ENCODE results near the gene CELF3.
"Not testable (repeated sequence)": the region's sequence is repeated elsewhere in the genome, so short reads cannot be mapped to it uniquely, and the experiment has no call there.

CELF3 gene

DNA sequence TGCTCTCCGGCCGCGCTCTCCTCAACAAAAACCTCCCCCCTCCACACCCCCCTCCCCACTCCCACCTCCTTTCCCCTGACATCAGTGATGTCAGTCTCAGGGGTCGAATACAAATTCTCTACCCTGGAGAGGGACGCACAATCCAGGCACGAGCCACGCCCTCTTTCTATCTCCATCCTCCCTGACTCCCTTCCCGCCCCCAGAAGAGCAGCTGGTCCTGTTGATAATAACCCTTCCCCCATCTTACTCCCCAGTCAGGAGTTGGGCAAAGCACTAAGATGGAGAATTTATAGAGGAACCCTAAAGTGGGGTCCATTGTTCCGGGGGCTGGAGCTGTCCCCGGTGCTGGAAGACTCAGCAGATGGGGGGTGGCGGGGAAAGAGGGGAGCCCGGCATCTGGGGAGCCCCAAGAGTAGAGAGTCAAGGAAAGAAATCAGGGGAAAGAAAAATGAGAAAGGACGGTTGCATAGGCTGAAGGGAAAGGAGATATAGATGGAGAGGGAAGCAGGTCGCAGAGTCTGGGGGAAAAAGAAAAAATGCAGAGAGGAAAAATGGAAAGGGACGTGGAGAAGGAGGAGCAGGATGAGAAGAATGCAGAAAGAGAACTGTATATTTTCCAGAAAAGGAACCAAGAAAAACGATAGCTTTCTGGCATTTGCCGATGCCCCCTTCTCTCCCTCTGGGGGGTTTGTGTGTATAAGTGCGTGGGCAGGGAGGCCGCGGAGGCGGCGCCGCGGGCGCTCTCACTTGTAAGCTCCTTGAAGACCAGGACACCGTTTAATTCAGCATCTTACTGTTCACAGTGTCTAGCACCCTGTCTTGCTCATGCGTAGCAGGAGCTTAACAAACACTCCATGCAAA is at the start of gene CELF3:
CELF3 (minus strand) TSS at position 33 of the 861 bp plus-strand sequence. CDS start 783 bp downstream, outside the sequence.
- peak in 1 of 2 experiments; percentile 34 for DNase-seq

DNA sequence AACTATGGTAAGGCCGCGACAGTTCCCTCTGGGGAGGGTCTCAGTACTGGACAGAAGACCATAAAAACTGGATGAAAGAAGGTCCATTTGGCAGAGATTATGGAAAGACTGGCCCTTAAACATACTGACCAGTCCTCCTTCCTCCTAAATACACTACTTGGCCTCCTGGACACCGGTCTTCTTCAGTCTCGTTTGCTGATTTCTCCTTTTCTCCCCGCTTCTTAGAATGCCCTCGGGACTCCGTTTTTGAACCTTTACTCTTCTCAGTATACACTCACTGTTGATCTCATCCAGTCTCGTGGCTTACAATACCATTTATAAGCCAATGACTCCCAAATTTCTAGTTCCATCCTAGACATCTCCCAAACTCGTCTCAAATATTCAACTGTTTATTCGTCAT is 47.4 kb upstream of the CELF3 start:
- DNase-seq, result no peak

DNA sequence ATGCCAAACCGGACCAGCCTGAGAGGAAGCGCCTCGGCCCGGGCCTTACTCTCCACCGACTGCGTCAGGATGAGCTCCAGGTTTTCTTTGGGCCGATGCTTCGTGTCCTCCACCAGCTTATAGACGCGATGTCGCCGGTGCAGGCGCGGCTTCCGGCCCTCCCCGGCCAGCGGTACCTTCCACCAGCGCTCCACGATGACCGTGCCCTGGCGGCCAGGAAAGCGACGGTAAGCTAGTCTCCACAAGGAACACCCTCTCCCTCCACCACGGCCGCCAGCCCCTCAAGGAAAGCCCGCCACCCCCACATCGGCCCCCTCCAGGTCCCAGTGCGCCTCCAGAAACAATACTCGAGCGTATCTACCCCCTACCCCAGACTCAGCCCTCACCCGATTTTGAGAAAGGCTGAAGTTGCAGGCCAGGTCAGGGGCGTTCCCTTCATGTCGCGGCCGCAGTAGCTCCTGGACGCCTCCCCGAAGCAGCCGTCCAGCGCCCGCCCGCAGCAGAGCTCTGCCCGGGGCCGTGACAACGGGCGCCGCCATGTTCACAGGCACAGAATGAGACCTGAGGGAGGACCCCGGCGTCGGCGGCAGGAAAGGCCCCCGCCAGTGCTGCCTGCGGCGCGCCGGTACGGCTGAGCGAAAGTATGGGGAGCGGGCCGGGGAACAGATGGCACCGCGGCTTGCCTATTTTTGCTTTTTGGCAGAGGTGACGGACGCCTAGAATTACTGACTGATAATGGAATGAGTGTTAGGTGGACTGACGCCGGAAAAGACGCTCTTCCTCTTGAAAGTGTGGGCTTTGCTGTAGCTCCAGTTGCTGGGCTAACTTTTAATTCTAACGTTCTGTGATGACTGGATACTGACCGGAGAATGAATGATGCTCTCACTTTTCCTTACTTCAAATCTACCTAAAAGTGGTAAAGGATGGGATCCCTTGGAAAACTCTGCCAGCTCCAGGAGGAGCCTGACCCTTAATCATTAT is 46.6 kb upstream of the CELF3 start, which contains the start of gene MRPL9:
MRPL9 (minus strand) TSS at position 556 of the 981 bp plus-strand sequence; CDS start at position 539, 17 bp downstream.
- peak; percentile 91 to 92 for DNase-seq

DNA sequence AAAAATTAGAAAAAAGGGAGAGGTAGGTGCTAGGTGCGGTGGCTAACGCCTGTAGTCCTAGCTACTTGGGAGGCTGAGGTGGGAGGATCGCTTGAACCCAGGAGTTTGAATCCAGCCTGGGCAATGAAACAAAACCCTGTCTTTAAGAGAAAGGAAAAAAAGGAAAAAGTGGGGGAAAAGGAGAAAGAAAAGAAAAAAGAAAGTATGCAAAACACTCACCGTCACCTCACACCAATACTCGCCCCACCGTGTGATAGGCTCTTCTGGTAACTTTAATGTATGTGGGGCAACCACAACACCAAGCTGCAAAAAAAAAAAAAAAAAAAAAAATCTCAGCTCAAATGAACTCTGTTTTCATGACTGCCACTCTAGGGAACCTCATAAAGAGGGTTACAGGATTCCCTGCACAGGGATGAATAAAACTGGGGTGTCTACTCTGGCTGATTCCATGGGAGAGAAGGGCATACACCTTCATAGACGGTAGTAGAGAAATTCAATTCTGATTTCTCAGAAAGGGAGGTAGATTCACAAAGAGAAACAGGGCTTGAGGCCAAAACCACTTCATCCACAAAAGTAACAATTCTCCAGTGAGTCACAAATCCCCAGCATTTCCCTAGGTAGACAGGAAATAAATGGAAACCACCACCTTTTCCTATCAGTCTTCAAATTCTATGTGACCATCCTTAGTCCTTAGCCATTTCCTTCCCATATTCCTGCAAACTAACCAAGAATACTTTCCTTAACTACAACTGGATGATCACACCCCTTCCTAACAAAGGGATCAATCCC is 44.2 kb upstream of the CELF3 start:
- DNase-seq, result no peak

DNA sequence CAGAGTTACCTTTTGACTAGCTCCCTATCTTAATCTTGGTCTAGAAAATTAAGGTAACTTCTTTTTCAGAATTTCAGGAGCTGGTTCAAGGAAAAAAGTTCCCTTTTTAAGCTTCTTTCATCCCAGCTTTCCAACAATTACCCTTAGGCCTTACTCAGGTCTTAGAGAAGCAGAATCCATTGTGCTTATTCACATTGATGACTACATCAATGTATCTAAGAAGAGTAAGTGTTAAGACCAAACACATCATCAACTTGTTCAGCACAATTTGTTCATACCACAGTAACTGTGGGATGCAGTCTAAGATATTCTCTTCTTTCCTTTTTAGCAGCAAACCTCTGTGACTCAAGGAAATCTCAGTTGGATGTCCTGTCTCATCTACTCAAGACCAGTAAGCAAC is 42.6 kb upstream of the CELF3 start:
- no peak for DNase-seq

DNA sequence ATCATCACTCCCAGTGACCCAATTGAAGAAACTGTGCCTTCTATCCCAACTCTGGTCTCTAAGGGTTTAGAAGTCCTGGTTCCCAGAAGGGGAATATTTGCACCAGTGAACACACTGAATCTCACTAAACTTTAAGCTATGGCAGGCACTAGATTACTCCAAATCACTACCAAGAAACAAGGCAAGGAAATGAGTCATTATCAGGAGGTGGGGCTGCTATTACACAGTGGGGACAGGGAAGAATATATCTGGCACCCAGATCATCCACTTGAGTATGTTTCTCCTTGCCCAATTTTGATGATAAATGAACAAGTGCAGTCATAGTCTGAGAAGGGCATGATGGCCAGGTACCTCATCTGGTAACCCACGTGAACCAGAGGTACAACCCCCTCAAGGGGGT is 39.7 kb upstream of the CELF3 start:
- no peak for DNase-seq

DNA sequence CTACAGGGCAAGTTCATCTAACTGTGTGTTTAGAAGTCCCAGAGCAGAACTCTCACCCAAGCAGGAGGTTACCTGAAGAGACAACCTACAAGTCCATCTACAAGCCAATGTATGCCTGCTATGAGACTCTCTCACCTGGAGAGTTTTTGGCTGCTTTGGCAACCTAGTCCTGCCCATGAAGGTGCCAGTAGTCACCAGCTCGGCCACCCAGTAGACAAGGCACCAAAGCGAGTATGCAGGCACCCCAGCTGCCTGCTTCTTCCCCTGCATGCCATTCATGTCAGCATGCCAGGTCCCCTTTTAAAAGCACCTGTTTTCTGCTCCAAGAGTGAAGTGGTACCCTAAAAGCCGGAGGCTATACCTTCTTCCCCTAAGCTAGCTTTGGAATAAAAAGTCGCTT is 24.9 kb upstream of the CELF3 start:
- no peak for DNase-seq

DNA sequence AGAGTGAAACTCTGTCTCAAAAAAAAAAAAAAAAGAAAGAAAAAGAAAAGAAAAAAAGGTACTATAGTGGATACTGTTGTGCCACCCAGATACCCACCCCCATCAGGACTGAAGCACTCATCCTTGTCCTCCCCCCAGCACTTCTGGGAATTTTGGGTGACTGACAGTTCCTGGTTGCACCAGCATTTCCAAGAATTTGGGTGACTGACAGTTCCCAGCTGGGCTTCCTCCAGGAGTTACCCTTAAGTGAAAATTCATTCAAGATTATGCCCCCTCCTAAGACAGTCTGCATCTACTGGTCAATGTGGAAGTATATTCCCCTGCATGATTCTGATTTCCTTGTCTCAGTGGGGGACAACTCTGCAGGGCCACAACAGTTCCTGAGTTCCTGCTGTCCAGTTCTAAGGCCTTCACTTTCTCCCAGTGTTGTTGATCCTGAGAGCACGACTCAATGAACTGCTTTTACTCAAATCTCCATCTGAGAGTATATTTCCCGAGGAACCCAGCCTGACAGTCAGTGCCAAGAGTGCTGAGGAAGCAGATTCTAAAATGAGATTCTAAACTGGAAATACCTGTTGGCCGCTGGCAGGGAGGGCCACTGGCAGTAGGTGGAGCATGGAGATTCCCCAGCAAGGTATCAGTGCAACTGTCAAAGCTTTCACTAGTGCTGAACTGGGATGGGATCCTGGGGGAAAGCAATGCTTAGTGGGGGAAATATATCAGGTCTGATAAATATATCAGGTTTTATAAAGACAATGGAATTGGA is 23.2 kb upstream of the CELF3 start:
- no peak for DNase-seq

DNA sequence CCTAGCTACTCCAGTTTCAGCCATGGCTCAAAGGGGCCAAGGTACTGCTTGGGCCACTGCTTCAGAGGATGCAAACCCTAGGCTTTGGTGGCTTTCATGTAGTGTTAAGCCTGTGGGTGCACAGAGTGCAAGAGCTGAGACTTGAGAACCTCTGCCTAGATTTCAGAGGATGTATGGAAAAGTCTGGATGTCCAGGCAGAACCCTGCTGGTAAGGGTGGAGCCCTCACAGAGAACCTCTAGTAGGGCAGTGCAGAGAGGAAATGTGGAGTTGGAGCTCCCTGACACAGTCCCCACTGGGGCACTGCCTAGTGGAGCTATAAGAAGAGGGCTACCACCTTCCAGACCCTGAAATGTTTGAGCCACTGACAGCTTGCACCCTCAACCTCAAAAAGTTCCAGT is 20.9 kb upstream of the CELF3 start:
- no peak for DNase-seq

DNA sequence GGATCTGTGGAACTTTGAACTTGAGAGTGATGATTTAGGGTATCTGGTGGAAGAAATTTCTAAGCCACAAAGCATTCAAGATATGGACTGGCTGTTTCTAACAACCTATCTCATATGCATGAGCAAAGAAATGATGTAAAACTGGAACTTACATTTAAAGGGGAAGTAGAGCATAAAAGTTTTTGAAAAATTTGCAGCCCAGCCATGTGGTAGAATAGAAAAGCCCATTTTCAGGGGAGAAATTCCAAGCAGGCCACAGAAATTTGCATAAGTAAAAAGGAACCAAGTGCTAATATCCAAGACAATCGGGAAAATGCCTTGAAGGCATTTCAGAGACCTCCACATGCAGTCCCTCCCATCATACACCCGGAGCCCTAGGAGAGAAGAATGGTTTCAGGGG is 20.4 kb upstream of the CELF3 start:
- no peak for DNase-seq

DNA sequence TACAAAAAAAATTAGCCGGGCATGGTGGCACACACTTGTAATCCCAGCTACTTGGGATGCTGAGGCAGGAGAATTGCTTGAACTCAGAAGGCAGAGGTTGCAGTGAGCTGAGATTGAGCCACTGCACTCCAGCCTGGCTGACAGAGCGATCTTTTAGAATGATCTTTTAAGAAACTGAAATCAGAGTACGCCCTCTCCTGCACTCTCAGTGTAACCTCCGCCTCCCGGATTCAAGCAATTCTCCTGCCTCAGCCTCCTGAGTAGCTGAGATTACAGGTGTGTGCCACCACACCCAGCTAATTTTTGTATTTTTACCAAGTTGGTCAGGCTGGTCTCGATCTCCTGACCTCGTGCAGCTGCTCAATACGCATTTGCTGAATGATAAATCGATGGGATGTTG is 17.4 kb upstream of the CELF3 start:
- not testable (repeated sequence) for DNase-seq

DNA sequence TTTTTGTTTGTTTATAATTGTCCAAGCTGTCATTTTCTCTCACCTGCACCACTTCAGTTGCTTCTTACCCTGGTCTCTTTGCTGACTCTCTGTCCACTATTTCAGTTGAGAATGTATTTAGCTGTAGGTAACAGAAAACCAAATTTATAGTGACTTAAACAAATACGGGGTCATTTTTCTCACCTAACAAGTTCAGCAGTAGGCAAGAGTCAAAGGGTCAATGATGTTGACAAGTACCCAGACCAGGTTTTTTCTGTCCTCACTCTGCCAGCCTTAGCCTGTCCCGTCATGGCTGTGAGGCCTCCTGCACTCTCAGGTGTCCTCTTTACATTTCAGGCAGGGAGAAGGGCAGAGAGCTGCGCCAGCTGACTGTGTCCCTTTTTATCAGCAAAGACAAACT is 16.5 kb upstream of the CELF3 start:
- DNase-seq, result no peak

DNA sequence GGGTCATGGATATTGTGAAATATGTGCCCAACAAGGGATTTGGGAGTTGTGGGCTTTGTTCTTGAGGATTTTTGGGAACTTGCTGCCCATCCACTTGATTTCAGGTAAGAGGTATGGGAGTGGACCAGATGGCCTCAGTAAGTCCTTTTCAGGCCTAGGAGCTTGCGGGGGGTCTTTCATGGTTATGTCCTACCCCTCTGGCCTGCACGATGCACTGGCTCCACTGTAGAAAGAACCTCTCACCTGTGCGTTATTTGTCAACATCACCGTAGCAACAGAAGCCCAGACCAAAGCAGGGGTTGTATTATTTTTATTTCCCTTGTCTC is 13.3 kb upstream of the CELF3 start:
- DNase-seq, result no peak

DNA sequence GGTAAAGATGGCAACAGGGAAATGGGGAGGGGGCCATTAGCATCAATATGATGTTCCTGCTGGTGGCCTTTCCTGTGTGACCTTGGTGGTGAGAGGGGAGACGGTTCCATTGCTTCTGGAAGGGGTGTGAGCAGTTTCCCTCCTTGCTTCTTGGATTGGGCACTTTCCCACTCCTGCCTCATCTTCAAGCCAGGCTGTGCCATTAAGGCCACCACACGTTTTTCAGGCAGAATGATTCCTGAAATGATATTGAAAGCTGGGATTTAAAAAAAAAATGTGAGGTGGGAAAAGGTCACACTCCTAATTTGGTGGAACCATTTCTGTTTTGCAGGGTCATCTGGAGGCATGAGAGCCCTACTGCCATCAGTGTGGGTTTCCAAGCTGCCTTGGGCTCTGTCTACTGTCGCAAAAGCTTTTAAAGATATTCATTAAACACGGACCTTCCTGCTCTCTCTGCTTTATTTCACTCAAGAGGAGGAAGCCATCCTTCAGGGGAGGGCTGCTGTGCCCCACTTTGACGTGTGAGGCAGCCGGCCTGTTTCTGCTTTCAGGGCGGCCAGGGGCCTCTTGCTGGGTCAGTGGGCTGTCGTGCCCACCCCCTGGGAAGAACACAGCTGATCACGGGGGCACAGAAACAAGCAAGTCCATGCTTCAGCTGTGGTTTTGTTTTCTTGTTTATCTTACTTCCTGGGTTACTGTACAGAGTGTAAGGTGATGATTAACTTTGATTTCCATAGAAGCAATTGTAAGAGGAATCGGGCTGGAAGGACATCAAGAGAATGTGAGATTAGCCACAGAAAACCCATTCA is 12.8 kb upstream of the CELF3 start:
- no peak for DNase-seq

DNA sequence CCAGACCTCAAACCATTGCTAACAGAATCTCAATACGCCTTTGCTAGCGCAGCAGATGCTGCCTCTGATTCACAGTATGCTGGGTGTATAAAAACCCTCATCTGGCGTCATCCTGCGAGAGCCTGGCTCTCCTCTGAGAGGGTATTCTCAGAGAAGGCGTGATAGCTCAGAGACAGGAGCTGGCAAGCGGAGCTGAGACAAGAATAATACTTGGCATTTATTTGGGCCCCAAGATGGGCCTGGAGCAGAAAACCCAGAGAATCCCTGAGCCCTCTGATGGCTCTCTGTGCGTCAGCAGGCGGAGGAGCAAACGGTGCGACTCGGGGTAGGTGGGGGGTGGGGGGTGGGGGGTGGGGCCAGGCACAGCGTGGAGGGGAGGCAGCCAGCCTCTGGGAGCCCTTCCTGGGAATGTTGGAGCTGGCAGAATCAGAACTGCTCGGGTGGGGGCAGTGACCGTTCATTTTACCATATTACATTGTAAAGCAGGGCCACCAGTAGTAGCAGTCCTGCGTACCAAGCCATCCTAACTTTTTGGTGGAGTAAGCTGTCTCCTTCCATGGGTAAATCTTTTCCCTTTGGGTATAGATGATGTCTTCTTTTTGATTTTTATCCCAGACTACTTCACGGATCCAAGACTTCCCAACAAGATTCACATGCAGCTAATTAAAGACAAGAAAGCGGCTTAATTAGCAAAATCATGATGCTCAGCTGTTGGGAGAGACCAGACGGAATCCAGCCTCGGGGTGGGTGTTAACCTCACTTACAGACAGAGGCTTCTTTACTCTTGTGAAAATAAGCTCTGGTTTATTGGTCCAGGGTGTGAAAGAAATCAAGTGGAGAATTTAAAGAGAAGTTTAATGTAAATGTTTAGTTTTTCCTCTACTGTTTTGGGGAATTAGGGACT is 11.8 kb upstream of the CELF3 start:
- no peak for DNase-seq

DNA sequence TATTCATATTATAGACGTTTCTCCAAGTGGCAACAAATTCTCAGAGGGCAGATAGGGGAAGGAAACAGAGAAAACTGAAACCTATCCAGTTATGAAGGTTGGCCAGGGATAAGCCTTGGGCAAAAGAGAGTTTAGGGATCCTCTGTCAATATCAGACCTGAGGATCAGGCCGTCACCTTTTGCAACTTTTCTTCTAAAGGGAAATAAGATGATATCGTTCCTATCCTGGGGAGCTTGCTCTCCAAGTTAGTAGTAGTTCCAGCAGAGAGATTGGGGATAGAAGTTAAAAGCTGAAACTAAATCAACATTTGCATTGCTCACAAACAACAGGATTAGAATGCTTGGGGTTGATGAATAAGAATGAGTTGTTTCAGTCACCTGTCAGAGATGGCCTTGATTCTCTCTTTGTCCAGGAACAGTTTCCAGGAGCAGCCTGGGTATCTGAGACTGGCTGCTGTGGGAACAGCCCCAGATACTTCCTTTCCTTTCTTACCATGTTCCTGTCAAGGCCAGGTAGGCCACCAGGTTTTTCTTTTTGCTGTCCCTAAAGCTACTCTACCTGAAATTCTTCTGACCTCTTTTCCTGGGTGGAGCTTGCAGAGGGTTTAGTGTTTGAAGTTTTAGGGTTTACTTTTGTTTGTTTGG is 7.2 kb upstream of the CELF3 start:
- no peak for DNase-seq

DNA sequence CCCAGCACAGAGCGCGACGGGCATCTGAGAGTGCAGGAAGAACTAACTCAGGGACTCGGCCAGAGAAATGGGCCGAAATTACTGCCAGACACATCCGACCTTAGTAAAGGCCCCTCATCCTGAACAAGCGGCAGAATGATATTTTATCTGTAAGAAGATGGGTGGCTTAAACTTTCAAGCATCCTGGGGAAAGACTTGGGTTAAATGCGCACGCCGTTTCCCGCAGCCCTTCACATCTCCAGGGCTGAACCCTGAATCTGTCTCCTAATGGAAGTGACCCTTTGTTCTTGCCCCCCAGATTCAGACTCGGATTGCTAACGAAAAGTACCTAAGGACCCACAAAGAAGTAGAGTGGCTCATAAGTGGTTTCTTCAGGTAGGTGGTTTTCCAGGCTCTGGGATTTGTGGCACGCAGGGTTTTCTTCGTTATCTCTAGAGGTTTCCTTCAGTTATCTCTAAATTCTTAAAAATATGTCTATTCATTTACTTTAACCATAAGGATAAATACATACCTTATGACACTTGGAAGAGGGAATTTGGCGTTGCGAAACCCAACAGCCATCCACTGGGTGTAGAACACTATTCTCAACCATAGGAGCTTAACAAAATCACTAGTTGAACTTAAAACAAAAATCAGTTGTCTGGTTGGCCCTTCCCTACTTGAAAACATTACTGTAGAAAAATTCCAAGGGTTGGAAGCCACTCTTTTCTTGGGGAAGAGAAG is 5.3 kb upstream of the CELF3 start:
- no peak for DNase-seq

DNA sequence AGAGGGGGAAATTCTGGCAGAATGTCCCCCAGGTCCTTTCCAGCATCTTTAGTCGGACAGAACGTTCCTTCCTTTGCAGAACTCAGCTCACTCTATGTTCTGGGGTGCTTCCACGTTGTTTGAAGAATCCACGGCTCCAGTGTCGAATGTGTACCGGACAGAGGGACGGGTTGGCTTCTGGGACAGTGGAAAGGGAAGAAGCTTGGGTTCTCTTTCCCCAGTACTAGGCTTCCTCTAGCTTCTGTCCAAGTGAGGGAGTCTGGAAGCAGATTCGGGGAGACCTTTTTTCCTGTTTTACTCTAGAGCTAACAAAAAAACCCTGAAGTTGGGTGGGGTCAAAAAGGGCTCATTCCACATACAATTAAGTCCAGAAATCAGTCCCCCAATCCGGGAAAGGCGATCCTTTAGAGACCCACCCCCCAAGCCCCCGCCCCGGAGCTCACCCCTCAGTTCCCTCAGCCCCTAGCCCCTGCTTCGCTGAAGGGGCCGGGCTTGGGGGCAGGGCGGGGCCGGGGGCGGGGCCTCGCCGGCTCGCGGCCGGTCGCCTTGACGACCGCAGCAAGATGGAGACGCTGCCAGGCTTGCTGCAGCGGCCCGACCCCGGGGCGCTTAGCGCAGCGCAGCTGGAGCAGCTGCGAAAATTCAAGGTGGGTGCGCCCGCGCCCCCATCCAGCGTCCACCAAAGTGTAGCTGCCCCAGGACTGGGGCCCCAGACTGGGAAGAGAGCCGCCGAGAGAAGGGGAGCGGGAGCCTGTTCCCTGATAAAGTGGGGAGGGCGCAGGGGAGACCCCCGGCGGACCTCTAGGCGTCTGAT is 4.6 kb upstream of the CELF3 start, which contains the start of gene RIIAD1:
RIIAD1 (plus strand) TSS at position 549 of the 814 bp plus-strand sequence; CDS start at position 564, 15 bp downstream.
- DNase-seq, result peak; percentile 46 to 60
